Mesenchymal stem cell (in vitro differentiated cells and primary cell): ENCODE results near the gene ABCA10.
"Not testable (repeated sequence)": the region's sequence is repeated elsewhere in the genome, so short reads cannot be mapped to it uniquely, and the experiment has no call there.

Source experiments
- DNase-seq: peaks from one replicate; pipeline ENCODE4 v3.0.0-alpha.2; 2013
- H2AFZ ChIP-seq: one replicate; pipeline ENCODE4 v1.6.1; 2013; ENCODE audit warnings: low read depth, mild to moderate bottlenecking, control low read depth, inconsistent platforms, low read length, moderate library complexity
- H2AK5ac ChIP-seq: 2 replicates; pipeline ENCODE4 v1.6.1; 2013; ENCODE audit warnings: low read length, moderate library complexity, mild to moderate bottlenecking, inconsistent platforms; ENCODE audit not compliant: severe bottlenecking
- H2BK120ac ChIP-seq: one replicate; pipeline ENCODE4 v1.6.1; 2013; ENCODE audit warnings: low read depth, mild to moderate bottlenecking, inconsistent platforms, low read length, moderate library complexity
- H2BK12ac ChIP-seq, 2 experiments: one replicate each; pipeline ENCODE4 v1.6.1; 2013; ENCODE audit warnings: inconsistent platforms in 2 of 2, low read length in 2 of 2, mild to moderate bottlenecking in 2 of 2, moderate library complexity in 2 of 2, control low read depth in 1 of 2
- H2BK15ac ChIP-seq: one replicate; pipeline ENCODE4 v1.6.1; 2013; ENCODE audit warnings: mild to moderate bottlenecking, low read depth, inconsistent platforms; ENCODE audit not compliant: poor library complexity, severe bottlenecking
- H2BK5ac ChIP-seq: 2 replicates; pipeline ENCODE4 v1.6.1; 2013; ENCODE audit warnings: low read depth, mild to moderate bottlenecking, low read length, control low read depth, inconsistent platforms; ENCODE audit not compliant: poor library complexity, severe bottlenecking
- H3K14ac ChIP-seq, 2 experiments: one replicate each; pipeline ENCODE4 v1.6.1; 2013; ENCODE audit warnings: inconsistent platforms in 2 of 2, low read length in 2 of 2, control low read depth in 1 of 2, mild to moderate bottlenecking in 1 of 2, moderate library complexity in 1 of 2
- H3K18ac ChIP-seq, 2 experiments: one replicate each; pipeline ENCODE4 v1.6.1; 2013; ENCODE audit warnings: inconsistent platforms in 2 of 2, low read length in 2 of 2, control low read depth in 1 of 2, low read depth in 1 of 2, mild to moderate bottlenecking in 1 of 2
- H3K23ac ChIP-seq, 2 experiments: one replicate each; pipeline ENCODE4 v1.6.1; 2013; ENCODE audit warnings: inconsistent platforms in 2 of 2, low read length in 2 of 2, mild to moderate bottlenecking in 2 of 2, moderate library complexity in 2 of 2, control low read depth in 1 of 2
- H3K27ac ChIP-seq: 2 replicates; pipeline ENCODE4 v1.5.1; 2013; ENCODE audit warnings: mild to moderate bottlenecking, moderate library complexity, low read length, control low read depth, inconsistent platforms; ENCODE audit not compliant: poor library complexity, severe bottlenecking
- H3K27me3 ChIP-seq, 2 experiments: 2 replicates each; pipeline versions ENCODE4 v1.6.1 to v1.7.0; 2013; ENCODE audit warnings: low read length in 2 of 2, mild to moderate bottlenecking in 2 of 2, moderate library complexity in 2 of 2, control low read depth in 1 of 2, inconsistent platforms in 1 of 2; ENCODE audit not compliant: control insufficient read depth in 1 of 2, insufficient read depth in 1 of 2
- H3K36me3 ChIP-seq, 2 experiments: 2 replicates each; pipeline versions ENCODE4 v1.6.1 to v1.7.0; 2013; ENCODE audit warnings: low read length in 2 of 2, control low read depth in 1 of 2, inconsistent platforms in 1 of 2, low read depth in 1 of 2, mild to moderate bottlenecking in 1 of 2; ENCODE audit not compliant: insufficient read depth in 2 of 2, control insufficient read depth in 1 of 2
- H3K4ac ChIP-seq, 2 experiments: one replicate each; pipeline ENCODE4 v1.6.1; 2013; ENCODE audit warnings: inconsistent platforms in 2 of 2, low read length in 2 of 2, mild to moderate bottlenecking in 2 of 2, moderate library complexity in 2 of 2, control low read depth in 1 of 2, low read depth in 1 of 2
- H3K4me1 ChIP-seq: 2 replicates; pipeline ENCODE4 v1.6.1; 2013; ENCODE audit warnings: low read depth, low read length, control low read depth; ENCODE audit not compliant: control insufficient read depth, insufficient read depth
- H3K4me2 ChIP-seq: 2 replicates; pipeline ENCODE4 v1.6.1; 2013; ENCODE audit warnings: low read length, mild to moderate bottlenecking, inconsistent platforms; ENCODE audit not compliant: poor library complexity, severe bottlenecking
- H3K4me3 ChIP-seq, 2 experiments: 2 replicates each; pipeline versions ENCODE4 v1.5.1 to v1.7.0; 2013; ENCODE audit warnings: low read length in 2 of 2, mild to moderate bottlenecking in 2 of 2, control low read depth in 1 of 2, low read depth in 1 of 2; ENCODE audit not compliant: insufficient read depth in 1 of 2
- H3K79me1 ChIP-seq: replicated peaks from 2 replicates; pipeline ENCODE4 v1.6.1; 2013; ENCODE audit warnings: mild to moderate bottlenecking, control low read depth, low read length, inconsistent platforms; ENCODE audit not compliant: poor library complexity, severe bottlenecking
- H3K9ac ChIP-seq: 2 replicates; pipeline ENCODE4 v1.7.0; 2013; ENCODE audit warnings: mild to moderate bottlenecking, low read length, moderate library complexity
- H3K9me3 ChIP-seq: 2 replicates; pipeline ENCODE4 v1.7.0; 2013; ENCODE audit warnings: mild to moderate bottlenecking, low read length; ENCODE audit not compliant: control insufficient read depth
- H4K8ac ChIP-seq: one replicate; pipeline ENCODE4 v1.6.1; 2013; ENCODE audit warnings: inconsistent platforms, mild to moderate bottlenecking, low read length, moderate library complexity
- H4K91ac ChIP-seq: one replicate; pipeline ENCODE4 v1.6.1; 2013; ENCODE audit warnings: mild to moderate bottlenecking, low read length, inconsistent platforms
- WGBS: methylation state at CpG from one replicate; pipeline ENCODE4 v1.1.7; 2013; ENCODE audit warnings: mixed read lengths; 5-methylcytosine and 5-hydroxymethylcytosine counted together

The ABCA10 gene

GRCh38 chr17:69173118-69173517 lies 55.5 kb downstream of the ABCA10 start:
- Histone ChIP-seq H3K36me3 (no peaks in the 10 kb centered on the region), H3K79me1 (no peaks in the 10 kb centered on the region), H3K4me3 (no peak overlapping the region), H3K4me2 (no peak overlapping the region), H3K18ac (no peak overlapping the region), H3K9me3 (no peaks in the 10 kb centered on the region), H3K4ac (no peak overlapping the region), H3K9ac (no peak overlapping the region), H4K91ac (no peak overlapping the region), H4K8ac (no peak overlapping the region), H2AK5ac (no peak overlapping the region), H2BK120ac (no peak overlapping the region), H2BK12ac (no peak overlapping the region), H3K4me1 (no peaks in the 10 kb centered on the region), H3K27me3 (no peaks in the 10 kb centered on the region), H3K27ac (no peak overlapping the region), H2AFZ (no peak overlapping the region), H3K23ac (no peak overlapping the region), H2BK15ac (no peak overlapping the region), H3K14ac (no peak overlapping the region), H2BK5ac (no peak overlapping the region)
- no CpG with 5 or more reads among the region's 2 CpGs for WGBS
- no peak for DNase-seq

DNA sequence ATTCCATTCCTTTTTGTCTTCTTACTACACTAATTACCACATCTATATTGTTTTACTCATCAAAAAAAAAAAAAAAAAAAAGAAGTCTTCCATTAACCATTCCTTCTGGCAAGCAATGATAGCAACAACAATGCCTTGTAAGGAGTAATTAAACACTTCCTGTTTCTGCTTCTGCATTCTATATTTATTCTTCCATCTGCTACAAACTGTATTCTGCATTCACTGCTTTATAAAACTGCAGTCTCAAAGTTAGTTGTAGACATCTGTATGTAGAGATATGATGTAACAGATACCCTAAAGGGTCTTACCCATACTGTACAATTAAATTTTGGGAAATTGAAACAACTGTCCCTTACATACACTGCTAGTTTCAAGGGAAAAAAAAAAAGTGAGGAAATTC lies 58.2 kb downstream of the ABCA10 start:
- Histone ChIP-seq H3K27ac (no peak overlapping the region), H4K91ac (no peak overlapping the region), H3K18ac (no peak overlapping the region), H2AK5ac (no peak overlapping the region), H3K36me3 (no peaks in the 10 kb centered on the region), H2BK5ac (no peak overlapping the region), H3K4me3 (no peak overlapping the region), H3K4ac (no peak overlapping the region), H3K4me1 (no peaks in the 10 kb centered on the region), H2BK120ac (no peak overlapping the region), H2AFZ (no peak overlapping the region), H3K9ac (no peak overlapping the region), H3K27me3 (no peaks in the 10 kb centered on the region), H4K8ac (no peak overlapping the region), H2BK12ac (no peak overlapping the region), H3K9me3 (no peaks in the 10 kb centered on the region), H3K79me1 (no peaks in the 10 kb centered on the region), H3K14ac (no peak overlapping the region), H2BK15ac (no peak overlapping the region), H3K23ac (no peak overlapping the region), H3K4me2 (no peak overlapping the region)
- DNase-seq, result no peak

- H3K4ac ChIP-seq, H4K91ac ChIP-seq, H3K9ac ChIP-seq, H3K18ac ChIP-seq, H2BK5ac ChIP-seq, H3K23ac ChIP-seq, H2BK15ac ChIP-seq, H3K36me3 ChIP-seq, H3K9me3 ChIP-seq, H2BK120ac ChIP-seq, H3K4me1 ChIP-seq, H3K4me2 ChIP-seq, H3K27ac ChIP-seq, H3K14ac ChIP-seq, H2AK5ac ChIP-seq, H3K4me3 ChIP-seq, H4K8ac ChIP-seq, H3K79me1 ChIP-seq, DNase-seq, H3K27me3 ChIP-seq, H2BK12ac ChIP-seq, H2AFZ ChIP-seq: not testable (repeated sequence)
Observed at GRCh38 chr17:69168642-69169041, 60.0 kb downstream of the ABCA10 start.

DNA sequence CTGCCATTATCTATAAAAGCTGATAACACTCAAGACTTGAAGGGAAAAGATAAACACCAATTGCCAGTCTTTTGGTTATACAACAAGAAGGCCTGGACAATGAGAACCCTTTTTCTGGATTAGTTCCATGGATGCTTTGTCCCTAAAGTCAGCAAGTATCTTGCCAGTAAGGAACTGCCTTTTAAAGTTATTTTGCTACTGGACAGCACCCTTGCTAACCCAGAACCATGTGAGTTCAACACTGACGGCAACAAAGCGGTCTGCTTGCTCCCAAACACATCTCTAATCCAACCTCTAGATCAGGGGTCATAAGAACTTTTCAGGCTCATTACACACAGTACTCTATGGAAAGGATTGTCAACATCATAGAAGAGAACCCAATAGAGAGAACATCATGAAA lies 61.7 kb downstream of the ABCA10 start:
- no peak overlapping the region for H3K9ac ChIP-seq
- no peak overlapping the region for H2BK15ac ChIP-seq
- no peak overlapping the region for H2BK12ac ChIP-seq
- H3K14ac ChIP-seq, result no peak overlapping the region
- H3K4me3 ChIP-seq, result no peak overlapping the region
- H2AK5ac ChIP-seq, result no peak overlapping the region
- 100% methylated on average over 2 of the region's 2 CpGs for WGBS
- H4K8ac ChIP-seq, result no peak overlapping the region
- H3K27me3 ChIP-seq, result no peaks in the 10 kb centered on the region
- no peak overlapping the region for H2BK120ac ChIP-seq
- H3K18ac ChIP-seq, result no peak overlapping the region
- no peak for DNase-seq
- no peaks in the 10 kb centered on the region for H3K36me3 ChIP-seq
- H3K9me3 ChIP-seq, result no peaks in the 10 kb centered on the region
- H3K4ac ChIP-seq, result no peak overlapping the region
- no peak overlapping the region for H4K91ac ChIP-seq
- no peak overlapping the region for H3K4me2 ChIP-seq
- H3K27ac ChIP-seq, result no peak overlapping the region
- no peak overlapping the region for H2AFZ ChIP-seq
- H3K79me1 ChIP-seq, result no peaks in the 10 kb centered on the region
- H3K23ac ChIP-seq, result no peak overlapping the region
- no peaks in the 10 kb centered on the region for H3K4me1 ChIP-seq
- H2BK5ac ChIP-seq, result no peak overlapping the region
